ENCODE measurements around the gene PANX1. TPM values are rescaled to one million over a fixed set of nuclear protein-coding genes. Genes with fewer than 3 reads are reported as not detected.

Gene PANX1
- total RNA-seq, 1 experiment from 2014 or later: 22.9 TPM

DNA sequence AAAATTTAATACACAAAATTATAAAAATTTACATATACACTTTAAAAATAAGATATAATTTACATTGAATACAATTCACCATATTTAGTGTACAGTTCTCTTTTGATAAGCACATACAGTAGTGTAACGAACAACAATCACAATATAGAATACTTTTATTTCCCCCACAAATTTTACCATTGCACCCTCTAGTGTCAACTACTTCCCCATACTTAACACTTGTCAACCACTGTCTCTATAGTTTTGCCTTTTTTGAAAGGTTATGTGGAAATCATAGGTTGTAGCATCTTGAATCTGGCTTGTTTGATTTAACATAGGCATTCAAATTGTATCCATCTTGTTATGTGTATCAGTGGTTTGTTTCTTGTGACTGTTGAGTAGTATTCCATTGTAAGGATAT, 21.3 kb upstream of the PANX1 start:
- ChIA-PET CTCF (no interaction called here), POLR2A (no interaction called here)
- Mint-ChIP-seq H3K27me3 (ENCODE audit: low read depth) (no peaks in the 10 kb centered on the region), H3K36me3 (peaks cover 13% of the 10 kb centered on the region), H3K9me3 (peaks cover 37% of the 10 kb centered on the region), H3K4me1 (peaks cover 16% of the 10 kb centered on the region), H3K27ac (no peak overlapping the region), H3K4me3 (no peak overlapping the region)
- ATAC-seq: no peak
- DNase-seq (ENCODE audit: low spot score): no peak
- TF ChIP-seq ZBTB21 (CRISPR knock-in tag; IDR thresholded peaks at IDR 0.05; ENCODE audit: borderline replicate concordance): no peak
- TF ChIP-seq, protein P1, sequence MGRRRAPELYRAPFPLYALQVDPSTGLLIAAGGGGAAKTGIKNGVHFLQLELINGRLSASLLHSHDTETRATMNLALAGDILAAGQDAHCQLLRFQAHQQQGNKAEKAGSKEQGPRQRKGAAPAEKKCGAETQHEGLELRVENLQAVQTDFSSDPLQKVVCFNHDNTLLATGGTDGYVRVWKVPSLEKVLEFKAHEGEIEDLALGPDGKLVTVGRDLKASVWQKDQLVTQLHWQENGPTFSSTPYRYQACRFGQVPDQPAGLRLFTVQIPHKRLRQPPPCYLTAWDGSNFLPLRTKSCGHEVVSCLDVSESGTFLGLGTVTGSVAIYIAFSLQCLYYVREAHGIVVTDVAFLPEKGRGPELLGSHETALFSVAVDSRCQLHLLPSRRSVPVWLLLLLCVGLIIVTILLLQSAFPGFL (CRISPR knock-in tag; IDR thresholded peaks at IDR 0.05; ENCODE audit: borderline replicate concordance): no peak
- no peak for TF ChIP-seq JAZF1 (CRISPR knock-in tag; IDR thresholded peaks at IDR 0.05)
- TF ChIP-seq, protein P2, sequence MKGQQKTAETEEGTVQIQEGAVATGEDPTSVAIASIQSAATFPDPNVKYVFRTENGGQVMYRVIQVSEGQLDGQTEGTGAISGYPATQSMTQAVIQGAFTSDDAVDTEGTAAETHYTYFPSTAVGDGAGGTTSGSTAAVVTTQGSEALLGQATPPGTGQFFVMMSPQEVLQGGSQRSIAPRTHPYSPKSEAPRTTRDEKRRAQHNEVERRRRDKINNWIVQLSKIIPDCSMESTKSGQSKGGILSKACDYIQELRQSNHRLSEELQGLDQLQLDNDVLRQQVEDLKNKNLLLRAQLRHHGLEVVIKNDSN (CRISPR knock-in tag; IDR thresholded peaks at IDR 0.05): no peak
- no peak for TF ChIP-seq CREM (CRISPR knock-in tag; IDR thresholded peaks at IDR 0.05)
- no peak for TF ChIP-seq ZNF317 (CRISPR knock-in tag; IDR thresholded peaks at IDR 0.05; ENCODE audit: borderline replicate concordance, low read depth)
- TF ChIP-seq, protein P3, sequence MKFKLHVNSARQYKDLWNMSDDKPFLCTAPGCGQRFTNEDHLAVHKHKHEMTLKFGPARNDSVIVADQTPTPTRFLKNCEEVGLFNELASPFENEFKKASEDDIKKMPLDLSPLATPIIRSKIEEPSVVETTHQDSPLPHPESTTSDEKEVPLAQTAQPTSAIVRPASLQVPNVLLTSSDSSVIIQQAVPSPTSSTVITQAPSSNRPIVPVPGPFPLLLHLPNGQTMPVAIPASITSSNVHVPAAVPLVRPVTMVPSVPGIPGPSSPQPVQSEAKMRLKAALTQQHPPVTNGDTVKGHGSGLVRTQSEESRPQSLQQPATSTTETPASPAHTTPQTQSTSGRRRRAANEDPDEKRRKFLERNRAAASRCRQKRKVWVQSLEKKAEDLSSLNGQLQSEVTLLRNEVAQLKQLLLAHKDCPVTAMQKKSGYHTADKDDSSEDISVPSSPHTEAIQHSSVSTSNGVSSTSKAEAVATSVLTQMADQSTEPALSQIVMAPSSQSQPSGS (CRISPR knock-in tag; IDR thresholded peaks at IDR 0.05; ENCODE audit: borderline replicate concordance, low read depth): no peak
- TF ChIP-seq, protein P4, sequence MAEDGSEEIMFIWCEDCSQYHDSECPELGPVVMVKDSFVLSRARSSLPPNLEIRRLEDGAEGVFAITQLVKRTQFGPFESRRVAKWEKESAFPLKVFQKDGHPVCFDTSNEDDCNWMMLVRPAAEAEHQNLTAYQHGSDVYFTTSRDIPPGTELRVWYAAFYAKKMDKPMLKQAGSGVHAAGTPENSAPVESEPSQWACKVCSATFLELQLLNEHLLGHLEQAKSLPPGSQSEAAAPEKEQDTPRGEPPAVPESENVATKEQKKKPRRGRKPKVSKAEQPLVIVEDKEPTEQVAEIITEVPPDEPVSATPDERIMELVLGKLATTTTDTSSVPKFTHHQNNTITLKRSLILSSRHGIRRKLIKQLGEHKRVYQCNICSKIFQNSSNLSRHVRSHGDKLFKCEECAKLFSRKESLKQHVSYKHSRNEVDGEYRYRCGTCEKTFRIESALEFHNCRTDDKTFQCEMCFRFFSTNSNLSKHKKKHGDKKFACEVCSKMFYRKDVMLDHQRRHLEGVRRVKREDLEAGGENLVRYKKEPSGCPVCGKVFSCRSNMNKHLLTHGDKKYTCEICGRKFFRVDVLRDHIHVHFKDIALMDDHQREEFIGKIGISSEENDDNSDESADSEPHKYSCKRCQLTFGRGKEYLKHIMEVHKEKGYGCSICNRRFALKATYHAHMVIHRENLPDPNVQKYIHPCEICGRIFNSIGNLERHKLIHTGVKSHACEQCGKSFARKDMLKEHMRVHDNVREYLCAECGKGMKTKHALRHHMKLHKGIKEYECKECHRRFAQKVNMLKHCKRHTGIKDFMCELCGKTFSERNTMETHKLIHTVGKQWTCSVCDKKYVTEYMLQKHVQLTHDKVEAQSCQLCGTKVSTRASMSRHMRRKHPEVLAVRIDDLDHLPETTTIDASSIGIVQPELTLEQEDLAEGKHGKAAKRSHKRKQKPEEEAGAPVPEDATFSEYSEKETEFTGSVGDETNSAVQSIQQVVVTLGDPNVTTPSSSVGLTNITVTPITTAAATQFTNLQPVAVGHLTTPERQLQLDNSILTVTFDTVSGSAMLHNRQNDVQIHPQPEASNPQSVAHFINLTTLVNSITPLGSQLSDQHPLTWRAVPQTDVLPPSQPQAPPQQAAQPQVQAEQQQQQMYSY (CRISPR knock-in tag; IDR thresholded peaks at IDR 0.05): no peak
- TF ChIP-seq CBFB (CRISPR knock-in tag; IDR thresholded peaks at IDR 0.05; ENCODE audit: low read depth): no peak
- TF ChIP-seq TP53 (CRISPR knock-in tag; IDR thresholded peaks at IDR 0.05): no peak
- TF ChIP-seq, protein P5, sequence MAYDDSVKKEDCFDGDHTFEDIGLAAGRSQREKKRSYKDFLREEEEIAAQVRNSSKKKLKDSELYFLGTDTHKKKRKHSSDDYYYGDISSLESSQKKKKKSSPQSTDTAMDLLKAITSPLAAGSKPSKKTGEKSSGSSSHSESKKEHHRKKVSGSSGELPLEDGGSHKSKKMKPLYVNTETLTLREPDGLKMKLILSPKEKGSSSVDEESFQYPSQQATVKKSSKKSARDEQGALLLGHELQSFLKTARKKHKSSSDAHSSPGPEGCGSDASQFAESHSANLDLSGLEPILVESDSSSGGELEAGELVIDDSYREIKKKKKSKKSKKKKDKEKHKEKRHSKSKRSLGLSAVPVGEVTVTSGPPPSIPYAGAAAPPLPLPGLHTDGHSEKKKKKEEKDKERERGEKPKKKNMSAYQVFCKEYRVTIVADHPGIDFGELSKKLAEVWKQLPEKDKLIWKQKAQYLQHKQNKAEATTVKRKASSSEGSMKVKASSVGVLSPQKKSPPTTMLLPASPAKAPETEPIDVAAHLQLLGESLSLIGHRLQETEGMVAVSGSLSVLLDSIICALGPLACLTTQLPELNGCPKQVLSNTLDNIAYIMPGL (CRISPR knock-in tag; IDR thresholded peaks at IDR 0.05): no peak

DNA sequence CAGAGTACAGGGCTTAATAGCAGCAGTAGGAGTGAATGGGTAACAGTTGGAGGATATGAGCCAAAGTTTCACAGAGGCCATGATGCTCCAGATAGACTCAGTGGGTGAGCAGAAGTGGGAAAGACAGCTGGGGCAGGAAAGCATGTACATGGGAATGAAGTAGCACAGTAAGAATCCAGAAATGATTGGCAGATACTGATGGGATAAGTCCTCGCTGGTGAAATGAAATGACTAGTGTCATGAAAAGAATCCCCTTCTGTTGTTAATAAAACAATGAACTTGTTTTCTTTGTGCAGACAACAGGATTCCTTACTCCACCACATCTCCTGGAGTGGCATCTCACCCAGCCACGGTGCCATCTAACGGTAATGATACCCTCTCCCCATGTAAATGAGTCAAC, 17.4 kb upstream of the PANX1 start:
- Mint-ChIP-seq H3K4me1 (peaks cover 34% of the 10 kb centered on the region), H3K4me3 (no peak overlapping the region), H3K9me3 (peaks cover 34% of the 10 kb centered on the region), H3K36me3 (peaks cover 21% of the 10 kb centered on the region), H3K27ac (no peak overlapping the region), H3K27me3 (ENCODE audit: low read depth) (no peaks in the 10 kb centered on the region)
- ATAC-seq (no peak), DNase-seq (ENCODE audit: low spot score) (no peak)
- ChIA-PET CTCF (no interaction called here), POLR2A (no interaction called here)
- no peak for TF ChIP-seq ESRRA (CRISPR knock-in tag; IDR thresholded peaks at IDR 0.05; ENCODE audit: borderline replicate concordance)
- no peak for TF ChIP-seq FOXK1 (CRISPR knock-in tag; IDR thresholded peaks at IDR 0.05)
- TF ChIP-seq CREM (CRISPR knock-in tag; IDR thresholded peaks at IDR 0.05): no peak
- TF ChIP-seq, protein P5 (CRISPR knock-in tag; IDR thresholded peaks at IDR 0.05): no peak
- TF ChIP-seq, protein P6, sequence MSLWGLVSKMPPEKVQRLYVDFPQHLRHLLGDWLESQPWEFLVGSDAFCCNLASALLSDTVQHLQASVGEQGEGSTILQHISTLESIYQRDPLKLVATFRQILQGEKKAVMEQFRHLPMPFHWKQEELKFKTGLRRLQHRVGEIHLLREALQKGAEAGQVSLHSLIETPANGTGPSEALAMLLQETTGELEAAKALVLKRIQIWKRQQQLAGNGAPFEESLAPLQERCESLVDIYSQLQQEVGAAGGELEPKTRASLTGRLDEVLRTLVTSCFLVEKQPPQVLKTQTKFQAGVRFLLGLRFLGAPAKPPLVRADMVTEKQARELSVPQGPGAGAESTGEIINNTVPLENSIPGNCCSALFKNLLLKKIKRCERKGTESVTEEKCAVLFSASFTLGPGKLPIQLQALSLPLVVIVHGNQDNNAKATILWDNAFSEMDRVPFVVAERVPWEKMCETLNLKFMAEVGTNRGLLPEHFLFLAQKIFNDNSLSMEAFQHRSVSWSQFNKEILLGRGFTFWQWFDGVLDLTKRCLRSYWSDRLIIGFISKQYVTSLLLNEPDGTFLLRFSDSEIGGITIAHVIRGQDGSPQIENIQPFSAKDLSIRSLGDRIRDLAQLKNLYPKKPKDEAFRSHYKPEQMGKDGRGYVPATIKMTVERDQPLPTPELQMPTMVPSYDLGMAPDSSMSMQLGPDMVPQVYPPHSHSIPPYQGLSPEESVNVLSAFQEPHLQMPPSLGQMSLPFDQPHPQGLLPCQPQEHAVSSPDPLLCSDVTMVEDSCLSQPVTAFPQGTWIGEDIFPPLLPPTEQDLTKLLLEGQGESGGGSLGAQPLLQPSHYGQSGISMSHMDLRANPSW (CRISPR knock-in tag; conservative IDR thresholded peaks at IDR 0.05; ENCODE audit: low read depth): no peak
- TF ChIP-seq, protein P7, sequence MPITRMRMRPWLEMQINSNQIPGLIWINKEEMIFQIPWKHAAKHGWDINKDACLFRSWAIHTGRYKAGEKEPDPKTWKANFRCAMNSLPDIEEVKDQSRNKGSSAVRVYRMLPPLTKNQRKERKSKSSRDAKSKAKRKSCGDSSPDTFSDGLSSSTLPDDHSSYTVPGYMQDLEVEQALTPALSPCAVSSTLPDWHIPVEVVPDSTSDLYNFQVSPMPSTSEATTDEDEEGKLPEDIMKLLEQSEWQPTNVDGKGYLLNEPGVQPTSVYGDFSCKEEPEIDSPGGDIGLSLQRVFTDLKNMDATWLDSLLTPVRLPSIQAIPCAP (CRISPR knock-in tag; IDR thresholded peaks at IDR 0.05): no peak
- no peak for TF ChIP-seq ZNF317 (CRISPR knock-in tag; IDR thresholded peaks at IDR 0.05; ENCODE audit: borderline replicate concordance, low read depth)
- TF ChIP-seq NFYB (CRISPR knock-in tag; conservative IDR thresholded peaks at IDR 0.05; ENCODE audit: low read depth): no peak
- no peak for TF ChIP-seq SOX15 (CRISPR knock-in tag; IDR thresholded peaks at IDR 0.05)
- no peak for TF ChIP-seq GTF2I (CRISPR knock-in tag; conservative IDR thresholded peaks at IDR 0.05)

Data from WTC11 (cell line).